Hindlimb muscle (tissue), 1 donor: Measurements from ENCODE around the gene CDC37. TPM values are rescaled to one million over a fixed set of nuclear protein-coding genes. Genes with fewer than 3 reads are reported as not detected.

Source experiments
- DNase-seq: peaks from one replicate; pipeline ENCODE4 v3.0.0-alpha.2; 2013
- polyA plus RNA-seq: library from polyadenylated mRNA; unstranded; fragments of 120-200 nt; gene quantifications from one replicate; pipeline ENCODE4 v1.2.1, GENCODE V29; 2013; ENCODE audit not compliant: insufficient read length

Gene CDC37
- polyA plus RNA-seq: 137 TPM

DNA sequence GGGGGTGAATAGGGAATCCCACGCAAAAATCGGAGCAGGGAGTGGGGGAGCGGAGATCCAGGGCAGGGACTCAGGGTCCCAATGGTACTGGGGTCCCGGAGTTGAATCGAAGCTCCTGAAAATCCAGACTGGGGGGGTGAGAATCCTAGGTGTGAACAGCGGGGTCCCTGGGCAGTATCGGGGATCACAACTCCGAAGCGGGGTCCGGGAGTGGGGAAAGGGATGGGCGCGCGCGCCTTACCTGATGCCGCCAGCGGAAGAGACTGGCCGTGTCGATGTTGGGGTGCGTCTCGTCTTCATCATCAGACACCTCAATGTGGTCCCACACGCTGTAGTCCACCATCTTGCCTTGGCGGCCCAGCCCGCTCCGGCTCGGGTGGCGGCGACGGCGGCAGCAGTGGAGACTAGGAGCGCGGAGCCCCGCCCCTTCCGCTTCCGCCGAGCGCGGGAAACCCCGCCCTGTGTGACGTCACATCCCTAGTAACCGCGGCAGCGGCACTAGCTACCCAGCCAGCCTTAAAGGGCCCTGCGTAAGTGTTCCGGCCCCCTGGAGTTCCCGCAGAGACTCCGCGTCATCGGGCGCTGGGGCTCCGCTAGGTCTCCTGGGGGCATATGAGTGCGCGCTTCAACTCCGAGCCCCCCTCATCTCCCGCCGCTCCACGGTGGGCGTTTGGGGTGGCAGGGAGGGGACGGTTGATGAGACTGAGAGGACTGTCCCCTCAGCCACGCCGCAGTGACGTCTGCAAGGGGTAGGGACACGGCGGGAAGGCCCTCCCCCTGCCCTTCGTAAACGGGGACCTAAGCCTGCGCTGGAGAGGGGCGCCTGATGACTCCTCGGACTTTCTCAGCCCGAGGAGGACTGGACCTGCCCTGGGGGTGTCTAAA lies at the start of gene CDC37:
TSS of gene CDC37 (minus strand) at position 406 of the 885 bp plus-strand sequence. CDS start at position 343, 63 bp downstream.
- peak; percentile 98 for DNase-seq

DNA sequence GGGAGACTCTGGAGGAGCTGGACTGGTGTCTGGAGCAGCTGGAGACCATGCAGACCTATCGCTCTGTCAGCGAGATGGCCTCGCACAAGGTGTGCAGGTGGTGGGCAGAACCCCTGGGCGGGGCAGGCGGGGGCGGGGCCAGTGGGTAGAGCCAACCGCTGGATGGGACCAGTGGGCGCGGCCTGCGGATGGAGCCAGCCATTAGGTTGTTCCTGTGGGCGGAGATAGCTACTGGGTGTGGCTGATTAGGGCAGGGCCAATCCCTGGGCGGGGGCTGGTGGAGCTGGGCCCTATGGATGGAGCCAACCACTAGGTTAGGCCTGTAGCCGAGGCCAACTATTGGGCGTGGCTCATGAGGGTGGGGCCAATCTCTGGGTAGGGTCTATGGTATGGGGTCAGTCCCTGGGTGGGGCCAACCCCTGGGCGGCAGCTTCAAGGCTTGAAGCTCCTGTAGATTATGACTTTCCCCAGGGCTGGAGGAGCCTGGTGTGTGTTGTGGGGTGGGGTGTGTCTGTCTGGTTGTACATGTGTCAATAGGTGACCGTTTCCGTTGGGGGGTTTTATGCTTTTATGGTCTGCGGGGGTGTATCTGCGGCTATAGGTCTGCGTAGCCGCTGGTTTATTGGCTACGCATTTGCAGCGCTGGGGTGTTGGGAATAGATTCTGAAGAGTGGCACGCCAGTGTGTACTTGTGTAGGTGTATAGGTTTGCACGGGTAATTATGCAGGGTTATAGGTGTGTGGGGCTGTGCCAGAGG lies 47.7 kb upstream of the CDC37 start:
- DNase-seq: no peak

GRCh38 chr19:10450191-10450852 lies 47.0 kb upstream of the CDC37 start:
- no peak for DNase-seq

GRCh38 chr19:10449037-10449436 lies 45.7 kb upstream of the CDC37 start:
- DNase-seq: no peak

DNA sequence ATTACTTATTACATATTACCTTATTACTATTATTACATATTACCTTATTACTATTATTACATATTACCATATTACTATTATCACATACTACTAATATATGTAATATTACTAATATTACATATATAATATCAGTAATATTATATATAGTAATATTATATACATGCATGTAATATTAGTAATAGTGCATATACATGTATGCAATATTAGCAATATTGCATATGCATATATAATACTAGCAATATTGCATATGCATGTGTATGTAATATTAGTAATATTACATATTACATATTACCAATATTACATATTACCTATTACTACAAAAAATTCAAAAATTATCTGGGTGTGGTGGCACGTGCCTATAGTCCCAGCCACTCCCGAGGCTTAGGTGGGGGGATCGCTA lies 39.4 kb upstream of the CDC37 start:
- no peak for DNase-seq

DNA sequence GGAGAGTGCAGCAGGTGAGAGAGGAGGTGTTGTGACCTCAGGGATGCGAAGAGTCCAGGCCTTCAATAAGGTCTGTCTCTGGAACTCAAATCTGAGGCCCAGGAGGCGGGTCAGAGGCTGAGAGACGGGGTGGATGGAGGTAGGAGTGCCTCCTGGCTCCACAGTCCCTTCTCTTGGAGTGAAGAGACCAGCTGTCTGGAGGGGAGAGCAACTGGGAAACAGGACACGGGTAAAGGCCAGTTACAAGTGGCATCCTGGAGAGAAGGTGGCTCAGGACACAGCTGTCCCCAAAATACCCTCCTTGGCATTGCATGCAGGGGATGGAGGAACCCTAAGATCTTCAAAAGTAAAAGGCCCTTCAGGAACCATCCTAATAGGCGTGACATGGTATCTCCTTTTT lies 36.2 kb upstream of the CDC37 start:
- no peak for DNase-seq

DNA sequence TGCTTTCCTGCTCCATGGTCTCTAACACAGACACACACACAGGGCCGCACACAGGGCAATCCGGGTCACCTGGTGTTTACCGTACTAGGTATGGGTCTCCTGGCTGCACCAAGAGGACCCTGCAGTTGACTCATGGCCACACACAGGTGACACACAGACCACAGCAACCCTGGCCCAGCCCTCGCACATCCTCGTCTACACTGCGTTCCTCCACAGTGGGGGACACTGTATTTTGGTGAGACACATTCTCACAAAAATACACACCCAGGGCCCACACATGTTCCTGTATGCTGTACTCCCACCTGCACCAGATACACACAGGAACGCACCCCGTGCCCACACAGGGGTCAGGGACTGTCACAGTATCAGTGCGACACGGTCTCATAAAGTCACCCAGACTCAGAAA lies 29.8 kb upstream of the CDC37 start:
- no peak for DNase-seq

DNA sequence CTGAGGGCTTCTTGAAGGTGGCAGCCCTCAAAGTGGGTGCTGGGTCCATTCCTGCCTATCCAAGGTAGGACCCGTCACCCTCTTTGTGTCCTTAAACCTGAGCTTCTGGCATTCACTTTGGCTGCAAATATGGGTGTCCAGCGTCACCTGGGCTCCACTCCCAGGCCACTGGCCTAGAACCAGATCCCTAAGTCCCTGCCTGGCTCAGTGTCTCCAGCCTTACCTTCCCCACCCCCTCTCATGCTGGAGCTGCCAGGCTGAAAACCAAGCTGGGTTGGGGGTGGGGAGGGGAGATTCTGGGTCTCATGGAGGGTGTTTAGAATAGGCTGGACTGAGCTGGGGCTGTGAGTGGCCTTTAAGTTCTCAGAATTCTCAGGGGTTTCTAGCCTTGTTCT lies 29.4 kb upstream of the CDC37 start:
- DNase-seq: no peak

- DNase-seq: peak; percentile 44
These were observed 28.8 kb upstream of the CDC37 start for GRCh38 chr19:10431943-10432735.

- no peak for DNase-seq
These were observed 28.1 kb upstream of the CDC37 start for GRCh38 chr19:10431254-10431942.

DNA sequence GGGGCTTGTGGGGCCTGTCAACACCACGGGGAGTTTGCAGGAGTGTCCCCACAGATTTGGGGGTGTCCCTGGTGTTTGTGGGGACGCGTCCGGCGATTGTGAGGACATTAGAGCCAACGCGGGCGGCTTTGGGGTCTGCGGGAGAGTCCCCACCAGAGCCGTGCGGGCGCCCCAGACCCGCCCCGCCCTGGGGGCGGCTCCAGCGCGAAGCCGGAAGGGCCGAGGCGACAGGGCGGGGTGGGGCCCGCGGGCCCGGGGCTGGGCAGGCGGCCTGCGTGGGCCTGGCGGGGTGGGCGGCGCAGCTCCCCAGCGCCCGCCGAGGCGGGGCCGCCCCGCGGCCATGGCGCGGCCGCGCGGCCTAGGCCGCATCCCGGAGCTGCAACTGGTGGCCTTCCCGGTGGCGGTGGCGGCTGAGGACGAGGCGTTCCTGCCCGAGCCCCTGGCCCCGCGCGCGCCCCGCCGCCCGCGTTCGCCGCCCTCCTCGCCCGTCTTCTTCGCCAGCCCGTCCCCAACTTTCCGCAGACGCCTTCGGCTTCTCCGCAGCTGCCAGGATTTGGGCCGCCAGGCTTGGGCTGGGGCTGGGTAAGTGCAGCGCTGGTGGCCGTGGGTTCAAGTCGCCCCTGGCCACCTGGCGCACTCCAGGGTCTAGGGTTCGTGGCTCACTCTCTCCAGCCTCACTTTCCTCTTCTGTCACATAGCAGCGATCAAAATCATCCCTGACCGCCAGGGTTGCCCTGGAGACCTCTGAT lies 27.3 kb upstream of the CDC37 start:
- peak; percentile 60 for DNase-seq

DNA sequence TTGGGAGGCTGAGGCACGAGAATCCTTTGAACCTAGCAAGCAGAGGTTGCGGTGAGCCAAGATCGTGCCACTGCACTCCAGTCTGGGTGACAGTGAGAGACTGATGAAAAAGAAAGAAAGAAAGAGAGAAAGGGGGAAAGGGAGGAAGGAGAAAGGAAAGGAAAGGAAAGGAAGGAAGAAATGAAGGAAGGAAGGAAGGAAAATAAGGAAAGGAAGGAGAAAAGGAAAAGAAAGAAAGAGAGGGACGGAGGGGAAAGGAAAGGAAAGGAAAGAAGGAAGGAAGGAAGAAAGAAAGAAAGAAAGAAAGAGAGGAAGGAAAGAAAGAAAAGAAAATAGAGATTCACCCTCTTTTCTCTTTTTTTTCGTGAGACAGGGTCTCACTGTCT lies 25.6 kb upstream of the CDC37 start:
- DNase-seq: no peak

- no peak for DNase-seq
These were observed 23.8 kb upstream of the CDC37 start for GRCh38 chr19:10427169-10427568.

DNA sequence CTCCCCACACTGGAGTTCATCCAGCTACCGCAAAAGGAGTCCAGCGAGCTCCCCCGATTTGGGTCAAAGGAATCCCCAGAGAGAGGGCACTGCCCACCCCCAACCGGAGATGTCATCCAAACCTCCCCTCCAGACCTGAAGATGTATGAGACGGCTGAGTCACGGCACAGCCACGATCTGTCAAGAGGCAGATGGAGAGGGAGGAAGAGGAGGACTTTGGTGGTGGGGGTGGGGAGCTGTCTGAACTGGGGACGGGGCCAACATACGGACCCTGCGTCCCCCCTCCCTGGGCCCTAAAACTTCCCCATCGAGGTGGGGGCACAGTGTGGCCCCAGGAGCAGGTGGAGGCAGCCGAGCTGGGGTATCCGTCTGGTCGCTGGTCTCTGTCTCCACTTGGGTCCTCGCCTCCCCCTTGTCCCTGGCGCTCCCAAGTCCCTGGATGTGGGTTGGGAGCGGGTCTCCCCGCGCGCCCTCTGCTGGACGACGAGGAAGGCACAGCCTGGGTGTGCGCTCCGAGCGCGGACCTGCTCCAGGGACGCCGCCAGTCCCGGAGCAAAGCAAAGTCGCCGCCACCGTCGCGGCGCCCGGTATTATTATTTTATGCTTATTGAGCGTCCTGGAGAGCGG lies 20.8 kb upstream of the CDC37 start:
- DNase-seq: peak; percentile 73

- no peak for DNase-seq
These were observed 19.5 kb upstream of the CDC37 start for GRCh38 chr19:10422846-10423245.

GRCh38 chr19:10422046-10422461 lies 18.7 kb upstream of the CDC37 start:
- DNase-seq: no peak

DNA sequence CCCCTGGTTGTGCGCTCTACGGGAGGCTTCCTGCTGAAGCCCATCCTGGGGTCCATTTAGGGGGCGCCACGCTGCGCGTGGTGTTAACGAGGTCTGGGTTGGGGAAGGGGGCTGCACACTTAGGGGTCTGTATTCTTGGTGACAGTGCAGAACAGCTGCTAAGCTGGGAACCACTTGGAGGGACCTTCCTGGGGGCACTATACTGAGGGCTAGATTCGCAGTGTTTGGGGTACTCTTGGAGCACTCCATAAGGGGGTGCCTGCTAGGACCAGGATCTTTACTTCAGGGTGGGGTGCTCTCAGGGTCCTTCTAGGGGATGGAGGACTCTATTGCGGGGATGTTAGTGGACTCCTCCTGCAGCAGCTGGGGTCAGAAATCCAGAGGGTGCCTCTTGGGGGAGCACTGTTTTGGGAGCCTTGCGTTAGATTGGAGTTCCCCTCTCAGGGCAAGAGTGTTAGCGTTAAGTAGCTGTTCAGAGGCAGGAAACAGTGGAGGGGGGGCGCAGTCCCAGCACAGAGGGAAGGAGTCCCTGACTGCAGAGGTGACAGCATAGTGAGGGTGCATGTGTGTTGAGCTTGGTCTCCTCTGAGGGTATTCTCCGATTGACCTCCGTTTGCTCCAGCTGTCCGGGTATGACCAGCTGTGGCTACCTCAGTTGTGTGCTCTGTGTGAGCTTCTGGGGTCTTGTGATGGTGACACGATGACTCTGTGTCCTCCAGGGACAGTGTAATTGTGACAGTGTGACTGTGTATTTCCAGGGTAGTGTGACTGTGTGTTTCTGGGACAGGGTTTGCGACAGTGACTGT lies 18.1 kb upstream of the CDC37 start:
- DNase-seq: no peak

GRCh38 chr19:10420444-10421239 lies 17.3 kb upstream of the CDC37 start, which contains the start of gene PDE4A:
PDE4A (plus strand) TSS chr19:10420538; CDS start chr19:10420765, 227 bp downstream.
- no peak for DNase-seq
